NCI-H2227 (cell line): ENCODE measurements around the gene PTBP3.
"Not testable (repeated sequence)": the region's sequence is repeated elsewhere in the genome, so short reads cannot be mapped to it uniquely, and the experiment has no call there.

Experiments used
- DNase-seq: peaks from one replicate; lab custom pipeline; 2025; ENCODE audit not compliant: unreplicated experiment; lab: John Stamatoyannopoulos, UW

PTBP3 gene

GRCh38 chr9:112325127-112325526, 8.3 kb downstream of the PTBP3 start:
- DNase-seq: no peak

GRCh38 chr9:112323378-112323854, 10.0 kb downstream of the PTBP3 start:
- no peak for DNase-seq

GRCh38 chr9:112322701-112323377, 10.6 kb downstream of the PTBP3 start:
- no peak for DNase-seq

- DNase-seq: no peak
Measured at GRCh38 chr9:112316258-112316943, 17.0 kb downstream of the PTBP3 start.

GRCh38 chr9:112315331-112316257, 17.8 kb downstream of the PTBP3 start:
- DNase-seq: no peak

GRCh38 chr9:112312139-112312538, 21.3 kb downstream of the PTBP3 start:
- no peak for DNase-seq

- DNase-seq: no peak
Measured at GRCh38 chr9:112311497-112311896, 21.9 kb downstream of the PTBP3 start.

GRCh38 chr9:112310826-112311225, 22.6 kb downstream of the PTBP3 start:
- no peak for DNase-seq

GRCh38 chr9:112308588-112308987, 24.8 kb downstream of the PTBP3 start:
- DNase-seq: peak; percentile 40

GRCh38 chr9:112301420-112301819, 32.0 kb downstream of the PTBP3 start:
- DNase-seq: no peak

- DNase-seq: no peak
Measured at GRCh38 chr9:112299514-112299913, 33.9 kb downstream of the PTBP3 start.

- DNase-seq: no peak
Measured at GRCh38 chr9:112296929-112297328, 36.5 kb downstream of the PTBP3 start.

GRCh38 chr9:112295174-112295573, 38.2 kb downstream of the PTBP3 start:
- no peak for DNase-seq

GRCh38 chr9:112288029-112288428, 45.4 kb downstream of the PTBP3 start:
- DNase-seq: no peak

- DNase-seq: no peak
Measured at GRCh38 chr9:112286926-112287325, 46.5 kb downstream of the PTBP3 start.

GRCh38 chr9:112285056-112285455, 48.4 kb downstream of the PTBP3 start:
- DNase-seq: no peak

- DNase-seq: no peak
Measured at GRCh38 chr9:112283582-112284253, 49.7 kb downstream of the PTBP3 start.

- not testable (repeated sequence) for DNase-seq
Measured at GRCh38 chr9:112282841-112283240, 50.6 kb downstream of the PTBP3 start.

GRCh38 chr9:112280904-112281303, 52.5 kb downstream of the PTBP3 start:
- no peak for DNase-seq

GRCh38 chr9:112279501-112279900, 53.9 kb downstream of the PTBP3 start:
- no peak for DNase-seq

GRCh38 chr9:112278152-112278551, 55.3 kb downstream of the PTBP3 start:
- no peak for DNase-seq
